GM23338 (cell line): ENCODE measurements around the gene KIF6. TPM values are rescaled to one million over a fixed set of nuclear protein-coding genes. Genes with fewer than 3 reads are reported as not detected.

Experiments
- ATAC-seq: fragments of 200-7000 bp; cut with Tn5 transposase; 3 replicates; pipeline ENCODE4 v1.9.1; 2020
- DNase-seq: peaks from one replicate; pipeline ENCODE4 v3.0.0-alpha.2; 2015; ENCODE audit warnings: low spot score
- H2AFZ ChIP-seq: fragments of 200-600 bp; sonication (generic); 2 replicates; pipeline ENCODE4 v1.8.0; 2016; ENCODE audit warnings: antibody characterized with exemption, mild to moderate bottlenecking, moderate library complexity
- H3F3A ChIP-seq: fragments of 200-600 bp; sonication (generic); replicated peaks from 2 replicates; pipeline ENCODE4 v1.8.0; 2017; ENCODE audit warnings: antibody characterized with exemption, mixed run types, low read depth
- H3K27ac ChIP-seq: fragments of 200-600 bp; sonication (generic); 2 replicates; pipeline ENCODE4 v1.6.1; 2016; ENCODE audit warnings: low read depth
- H3K27me3 ChIP-seq: fragments of 200-600 bp; sonication (generic); 2 replicates; pipeline ENCODE4 v1.8.0; 2016; ENCODE audit warnings: mild to moderate bottlenecking, mixed run types, moderate library complexity; ENCODE audit not compliant: insufficient read depth
- H3K36me3 ChIP-seq: fragments of 200-600 bp; sonication (generic); 2 replicates; pipeline ENCODE4 v1.8.0; 2016; ENCODE audit warnings: mild to moderate bottlenecking; ENCODE audit not compliant: insufficient read depth
- H3K4me1 ChIP-seq: fragments of 200-600 bp; sonication (generic); 2 replicates; pipeline ENCODE4 v1.8.0; 2016; ENCODE audit warnings: mild to moderate bottlenecking, moderate library complexity; ENCODE audit not compliant: insufficient read depth
- H3K4me2 ChIP-seq: fragments of 200-600 bp; sonication (generic); 2 replicates; pipeline ENCODE4 v1.7.1; 2017; ENCODE audit warnings: mixed run types
- H3K4me3 ChIP-seq: fragments of 200-600 bp; sonication (generic); 2 replicates; pipeline ENCODE4 v1.6.1; 2016; ENCODE audit warnings: mixed run types
- H3K79me2 ChIP-seq: fragments of 200-600 bp; sonication (generic); replicated peaks from 2 replicates; pipeline ENCODE4 v1.8.0; 2017; ENCODE audit warnings: mild to moderate bottlenecking; ENCODE audit not compliant: insufficient read depth
- H3K9me2 ChIP-seq: fragments of 200-600 bp; sonication (generic); 2 replicates; pipeline ENCODE4 v1.8.0; 2017; ENCODE audit not compliant: insufficient read depth
- H4K20me1 ChIP-seq: fragments of 200-600 bp; sonication (generic); replicated peaks from 2 replicates; pipeline ENCODE4 v1.8.0; 2017; ENCODE audit warnings: mild to moderate bottlenecking; ENCODE audit not compliant: insufficient read depth
- H3K27ac Mint-ChIP-seq: 2 replicates; pipeline ENCODE4 v1.8.0; 2020; ENCODE audit warnings: inconsistent platforms, mild to moderate bottlenecking, moderate library complexity, mixed read lengths
- H3K27me3 Mint-ChIP-seq: 3 replicates; pipeline ENCODE4 v1.8.0; 2022; ENCODE audit warnings: low read depth, mild to moderate bottlenecking, moderate library complexity, mixed read lengths, inconsistent platforms; ENCODE audit not compliant: insufficient read depth, poor library complexity
- H3K36me3 Mint-ChIP-seq: 3 replicates; pipeline ENCODE4 v1.8.0; 2021; ENCODE audit warnings: low read depth, mild to moderate bottlenecking, inconsistent platforms, moderate library complexity, mixed read lengths
- H3K4me1 Mint-ChIP-seq: 3 replicates; pipeline ENCODE4 v1.8.0; 2020; ENCODE audit warnings: mild to moderate bottlenecking, inconsistent platforms, mixed read lengths
- H3K4me3 Mint-ChIP-seq: 3 replicates; pipeline ENCODE4 v1.8.0; 2021; ENCODE audit warnings: moderate library complexity, mild to moderate bottlenecking, inconsistent platforms, mixed read lengths
- H3K9me3 Mint-ChIP-seq: 3 replicates; pipeline ENCODE4 v1.8.0; 2020; ENCODE audit warnings: moderate library complexity, mild to moderate bottlenecking, inconsistent platforms, mixed read lengths
- EZH2 ChIP-seq: fragments of 200-600 bp; sonication (generic); IDR thresholded peaks from one replicate; pipeline ENCODE4 v1.8.0; 2017; ENCODE audit warnings: antibody characterized with exemption, mild to moderate bottlenecking, low read depth; ENCODE audit not compliant: unreplicated experiment
- EZH2phosphoT487 ChIP-seq: fragments of 200-600 bp; sonication (generic); IDR thresholded peaks from one replicate; pipeline ENCODE4 v1.8.1; 2018; ENCODE audit warnings: antibody characterized with exemption; ENCODE audit not compliant: unreplicated experiment
- JUNB ChIP-seq: IDR thresholded peaks from one replicate; pipeline ENCODE4 v1.6.1; 2016; ENCODE audit warnings: antibody characterized with exemption; ENCODE audit not compliant: unreplicated experiment
- NANOG ChIP-seq: IDR thresholded peaks from 2 replicates; pipeline ENCODE4 v1.6.1; 2016; ENCODE audit warnings: antibody characterized with exemption, borderline replicate concordance
- REST ChIP-seq: IDR thresholded peaks from one replicate; pipeline ENCODE4 v1.6.1; 2018; ENCODE audit warnings: antibody characterized with exemption; ENCODE audit not compliant: unreplicated experiment
- STAT1 ChIP-seq: IDR thresholded peaks from one replicate; pipeline ENCODE4 v1.6.1; 2016; ENCODE audit warnings: antibody characterized with exemption; ENCODE audit not compliant: unreplicated experiment
- ZNF114 ChIP-seq: fragments of 250-450 bp; sonication (Bioruptor Pico); IDR thresholded peaks from 2 replicates; pipeline ENCODE4 v1.5.0; 2020; ENCODE audit warnings: mild to moderate bottlenecking, moderate library complexity
- polyA plus RNA-seq: library from polyadenylated mRNA; unstranded; fragments of >200 nt; fragmentation: Nextera tagmentation; extraction: Ambion mirVana; gene quantifications from 2 replicates; pipeline ENCODE4 v1.2.1, GENCODE V29; 2016
- total RNA-seq: library from RNA; depleted of rRNA; stranded (reverse); fragments of >200 nt; shearing (Covaris generic); gene quantifications from 2 replicates; pipeline ENCODE4 v1.2.3, GENCODE V29; 2014
- TF ChIP-seq, protein P1 (sequence below), 2 experiments: fragments of 200-600 bp in 1 of 2; sonication (generic) in 1 of 2; conservative IDR thresholded peaks; 2 replicates each; pipeline versions ENCODE4 v1.5.1 to v1.6.1; 2016 to 2017; ENCODE audit warnings: antibody characterized with exemption in 2 of 2, low read depth in 2 of 2, mild to moderate bottlenecking in 2 of 2, moderate library complexity in 1 of 2

Gene KIF6
- total and polyA plus RNA-seq, 2 experiments from 2014 or later, result 0.87 to 1.7 TPM

DNA sequence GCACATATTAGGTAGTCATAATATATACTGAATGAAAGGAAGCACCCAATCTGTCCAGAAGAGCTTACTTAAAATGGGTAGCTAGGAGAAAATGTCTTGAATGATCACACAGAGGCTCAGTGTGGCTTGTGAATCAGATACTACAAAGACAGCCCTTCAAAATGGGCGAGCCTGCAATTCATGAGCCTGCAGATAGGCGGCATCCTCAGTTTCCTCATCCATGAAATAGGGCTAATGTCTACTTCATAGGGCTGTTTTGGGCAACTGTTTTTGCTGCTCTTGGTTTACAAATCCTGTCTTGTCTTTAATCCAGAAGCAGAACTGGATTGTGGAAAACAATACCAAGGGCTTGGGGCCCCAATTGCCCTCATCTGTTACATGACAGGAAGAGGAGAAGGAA lies 273.4 kb downstream of the KIF6 start:
- H3K27ac Mint-ChIP-seq, result no peak overlapping the region
- H2AFZ ChIP-seq, result peak overlapping the region; percentile 80
- no peaks in the 10 kb centered on the region for H4K20me1 ChIP-seq
- H3K4me3 Mint-ChIP-seq, result no peak overlapping the region
- no peaks in the 10 kb centered on the region for H3K36me3 ChIP-seq
- TF ChIP-seq NANOG, result no peak
- no peak for TF ChIP-seq JUNB
- TF ChIP-seq EZH2, result no peak
- TF ChIP-seq, protein P1, sequence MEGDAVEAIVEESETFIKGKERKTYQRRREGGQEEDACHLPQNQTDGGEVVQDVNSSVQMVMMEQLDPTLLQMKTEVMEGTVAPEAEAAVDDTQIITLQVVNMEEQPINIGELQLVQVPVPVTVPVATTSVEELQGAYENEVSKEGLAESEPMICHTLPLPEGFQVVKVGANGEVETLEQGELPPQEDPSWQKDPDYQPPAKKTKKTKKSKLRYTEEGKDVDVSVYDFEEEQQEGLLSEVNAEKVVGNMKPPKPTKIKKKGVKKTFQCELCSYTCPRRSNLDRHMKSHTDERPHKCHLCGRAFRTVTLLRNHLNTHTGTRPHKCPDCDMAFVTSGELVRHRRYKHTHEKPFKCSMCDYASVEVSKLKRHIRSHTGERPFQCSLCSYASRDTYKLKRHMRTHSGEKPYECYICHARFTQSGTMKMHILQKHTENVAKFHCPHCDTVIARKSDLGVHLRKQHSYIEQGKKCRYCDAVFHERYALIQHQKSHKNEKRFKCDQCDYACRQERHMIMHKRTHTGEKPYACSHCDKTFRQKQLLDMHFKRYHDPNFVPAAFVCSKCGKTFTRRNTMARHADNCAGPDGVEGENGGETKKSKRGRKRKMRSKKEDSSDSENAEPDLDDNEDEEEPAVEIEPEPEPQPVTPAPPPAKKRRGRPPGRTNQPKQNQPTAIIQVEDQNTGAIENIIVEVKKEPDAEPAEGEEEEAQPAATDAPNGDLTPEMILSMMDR (conservative IDR thresholded peaks at IDR 0.05; ENCODE audit: low read depth in 2 of 2), result peak; percentile 76 to 83
- ATAC-seq, result peak; percentile 62
- peak; percentile 42 for DNase-seq
- H3K4me2 ChIP-seq, result no peak overlapping the region
- H3K36me3 Mint-ChIP-seq, result peaks cover 9% of the 10 kb centered on the region
- H3K9me2 ChIP-seq, result no peaks in the 10 kb centered on the region
- peaks cover 4% of the 10 kb centered on the region for H3K27me3 Mint-ChIP-seq
- H3K27me3 ChIP-seq, result no peaks in the 10 kb centered on the region
- peaks cover 3% of the 10 kb centered on the region; the same call in 1 of the 3 replicates for H3K4me1 Mint-ChIP-seq
- H3K27ac ChIP-seq, result no peak overlapping the region
- peaks cover 16% of the 10 kb centered on the region for H3K9me3 Mint-ChIP-seq
- no peaks in the 10 kb centered on the region for H3F3A ChIP-seq
- H3K79me2 ChIP-seq, result no peaks in the 10 kb centered on the region
- H3K4me1 ChIP-seq, result no peaks in the 10 kb centered on the region
- no peak overlapping the region for H3K4me3 ChIP-seq

DNA sequence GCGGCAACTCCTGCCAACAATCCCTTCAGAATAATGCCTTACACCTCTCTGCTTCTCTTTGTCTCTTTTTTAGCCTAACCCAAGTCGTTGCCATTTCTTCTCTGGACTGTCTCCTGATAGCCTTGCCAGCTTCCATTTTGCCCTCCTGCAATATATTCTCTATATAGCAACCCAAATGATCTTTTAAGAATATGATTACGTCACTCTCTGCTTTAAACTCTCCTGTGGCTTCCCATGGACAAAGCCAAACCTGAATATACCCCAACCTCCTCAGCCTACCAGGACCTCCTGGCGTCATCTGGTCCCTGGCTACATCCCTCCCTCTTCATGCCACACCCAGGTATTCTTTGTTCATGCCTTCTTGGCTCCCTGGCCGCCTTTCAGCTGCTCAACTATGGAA lies 276.2 kb downstream of the KIF6 start:
- H3K4me3 ChIP-seq, result no peak overlapping the region
- no peaks in the 10 kb centered on the region for H3K79me2 ChIP-seq
- no peak overlapping the region for H3K4me3 Mint-ChIP-seq
- H3K27me3 ChIP-seq, result no peaks in the 10 kb centered on the region
- peaks cover 4% of the 10 kb centered on the region for H3K36me3 Mint-ChIP-seq
- no peak for ATAC-seq
- H3K36me3 ChIP-seq, result no peaks in the 10 kb centered on the region
- TF ChIP-seq NANOG (no peak), REST (no peak), JUNB (no peak), STAT1 (no peak), ZNF114 (no peak), EZH2phosphoT487 (no peak), EZH2 (no peak)
- peaks cover 8% of the 10 kb centered on the region; the same call in 1 of the 2 replicates for H3K9me2 ChIP-seq
- H3K9me3 Mint-ChIP-seq, result peaks cover 9% of the 10 kb centered on the region
- H2AFZ ChIP-seq, result no peak overlapping the region
- peaks cover 3% of the 10 kb centered on the region for H3K27me3 Mint-ChIP-seq
- no peak overlapping the region for H3K27ac Mint-ChIP-seq
- H3K4me1 ChIP-seq, result no peaks in the 10 kb centered on the region; the same call in none of the 2 replicates
- H3K4me2 ChIP-seq, result no peak overlapping the region
- no peaks in the 10 kb centered on the region for H4K20me1 ChIP-seq
- H3F3A ChIP-seq, result no peaks in the 10 kb centered on the region
- no peak overlapping the region for H3K27ac ChIP-seq
- no peak for DNase-seq
- peaks cover 6% of the 10 kb centered on the region; the same call in 2 of the 3 replicates for H3K4me1 Mint-ChIP-seq
